ENCODE measurements around the gene PRKCA.

- TF ChIP-seq GATA3 (IDR thresholded peaks at IDR 0.05; ENCODE audit: low read depth, low read length): no peak
- no peak for TF ChIP-seq GATA2 (IDR thresholded peaks at IDR 0.05; ENCODE audit: low read depth, low read length)
Observed at GRCh38 chr17:66492080-66492479, 189.7 kb downstream of the PRKCA start.

All from SH-SY5Y (cell line).